GM21825 (cell line): ENCODE results near the gene CCDC86.
A peak's percentile ranks its signal among the peaks of the same experiment; 100 is the strongest.

Source experiments
- ATAC-seq: cut with Tn5 transposase; IDR thresholded peaks from one replicate; pipeline ENCODE4 v1.9.1; 2021; ENCODE audit warnings: mild to moderate bottlenecking, moderate library complexity; ENCODE audit not compliant: unreplicated experiment

Gene CCDC86

GRCh38 chr11:60830478-60831142 is 11.3 kb upstream of the CCDC86 start:
- no peak for ATAC-seq

GRCh38 chr11:60831143-60831500 is 10.8 kb upstream of the CCDC86 start:
- peak; percentile 73 for ATAC-seq

- no peak for ATAC-seq
These were observed 10.3 kb upstream of the CCDC86 start for GRCh38 chr11:60831501-60832079.

GRCh38 chr11:60834742-60835533 is 7.0 kb upstream of the CCDC86 start:
- no peak for ATAC-seq

GRCh38 chr11:60835534-60835846 is 6.4 kb upstream of the CCDC86 start:
- ATAC-seq, result no peak

GRCh38 chr11:60836866-60837515 is 4.9 kb upstream of the CCDC86 start:
- no peak for ATAC-seq

- ATAC-seq, result no peak
These were observed 3.8 kb upstream of the CCDC86 start for GRCh38 chr11:60838132-60838531.

- ATAC-seq, result no peak
These were observed 1.2 kb upstream of the CCDC86 start for GRCh38 chr11:60840470-60841430.

GRCh38 chr11:60842668-60843600 is 1.0 kb downstream of the CCDC86 start:
- ATAC-seq, result no peak

GRCh38 chr11:60844045-60844869 is 2.3 kb downstream of the CCDC86 start:
- ATAC-seq, result no peak

GRCh38 chr11:60844870-60845221 is 2.9 kb downstream of the CCDC86 start:
- ATAC-seq, result no peak

GRCh38 chr11:60845338-60845737 is 3.4 kb downstream of the CCDC86 start:
- ATAC-seq, result no peak

- ATAC-seq, result no peak
These were observed 5.4 kb downstream of the CCDC86 start for GRCh38 chr11:60847281-60847680.

GRCh38 chr11:60847896-60848295 is 6.0 kb downstream of the CCDC86 start:
- ATAC-seq, result no peak

GRCh38 chr11:60848714-60849151 is 6.8 kb downstream of the CCDC86 start:
- ATAC-seq, result no peak

- no peak for ATAC-seq
These were observed 8.0 kb downstream of the CCDC86 start for GRCh38 chr11:60849641-60850520.

- no peak for ATAC-seq
These were observed 9.6 kb downstream of the CCDC86 start for GRCh38 chr11:60851327-60852104.
